ENCODE results near the gene TGFB1.
"Not testable (repeated sequence)": the region's sequence is repeated elsewhere in the genome, so short reads cannot be mapped to it uniquely, and the experiment has no call there.

TGFB1 gene

DNA sequence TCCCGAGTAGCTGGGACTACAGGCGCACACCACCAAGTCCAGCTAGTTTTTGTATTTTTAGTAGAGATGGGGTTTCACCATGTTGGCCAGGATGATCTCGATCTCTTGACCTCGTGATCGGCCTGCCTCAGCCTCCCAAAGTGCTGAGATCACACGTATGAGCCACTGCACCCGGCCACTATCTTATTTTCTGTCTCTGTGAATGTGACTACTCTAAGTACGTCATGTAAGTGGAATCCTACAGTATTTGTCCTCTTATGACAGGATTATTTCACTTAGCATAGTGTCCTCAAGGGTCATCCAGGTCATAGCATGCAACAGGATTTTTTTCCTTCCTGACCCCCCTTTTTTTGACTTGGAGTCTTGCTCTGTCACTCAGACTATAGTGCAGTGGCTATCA is 17.8 kb upstream of the TGFB1 start:
- TF ChIP-seq, protein P1, sequence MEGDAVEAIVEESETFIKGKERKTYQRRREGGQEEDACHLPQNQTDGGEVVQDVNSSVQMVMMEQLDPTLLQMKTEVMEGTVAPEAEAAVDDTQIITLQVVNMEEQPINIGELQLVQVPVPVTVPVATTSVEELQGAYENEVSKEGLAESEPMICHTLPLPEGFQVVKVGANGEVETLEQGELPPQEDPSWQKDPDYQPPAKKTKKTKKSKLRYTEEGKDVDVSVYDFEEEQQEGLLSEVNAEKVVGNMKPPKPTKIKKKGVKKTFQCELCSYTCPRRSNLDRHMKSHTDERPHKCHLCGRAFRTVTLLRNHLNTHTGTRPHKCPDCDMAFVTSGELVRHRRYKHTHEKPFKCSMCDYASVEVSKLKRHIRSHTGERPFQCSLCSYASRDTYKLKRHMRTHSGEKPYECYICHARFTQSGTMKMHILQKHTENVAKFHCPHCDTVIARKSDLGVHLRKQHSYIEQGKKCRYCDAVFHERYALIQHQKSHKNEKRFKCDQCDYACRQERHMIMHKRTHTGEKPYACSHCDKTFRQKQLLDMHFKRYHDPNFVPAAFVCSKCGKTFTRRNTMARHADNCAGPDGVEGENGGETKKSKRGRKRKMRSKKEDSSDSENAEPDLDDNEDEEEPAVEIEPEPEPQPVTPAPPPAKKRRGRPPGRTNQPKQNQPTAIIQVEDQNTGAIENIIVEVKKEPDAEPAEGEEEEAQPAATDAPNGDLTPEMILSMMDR (IDR thresholded peaks at IDR 0.05; ENCODE audit: low read depth, low read length, missing control alignments), result no peak
- H3K4me3 ChIP-seq (ENCODE audit: low read depth, low read length), result no peak overlapping the region
- DNase-seq (ENCODE audit: low read depth), result no peak
- in situ Hi-C loops (cut with HindIII; ENCODE audit: low sequenced_read_pairs), result no loop called here

DNA sequence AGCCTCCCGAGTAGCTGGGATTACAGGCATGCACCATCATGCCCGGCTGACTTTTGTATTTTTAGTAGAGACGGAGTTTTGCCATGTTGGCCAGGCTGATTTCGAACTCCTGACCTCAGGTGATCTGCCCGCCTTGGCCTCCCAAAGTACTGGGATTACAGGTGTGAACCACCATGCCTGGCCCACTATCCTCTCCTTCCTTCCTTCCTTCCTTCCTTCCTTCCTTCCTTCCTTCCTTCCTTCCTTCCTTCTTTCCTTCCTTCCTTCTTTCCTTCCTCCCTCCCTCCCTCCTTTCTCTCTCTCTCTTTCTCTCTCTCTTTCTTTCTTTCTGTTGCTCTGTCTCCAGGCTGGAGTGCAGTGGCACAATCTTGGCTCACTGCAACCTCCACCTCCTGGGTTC is 17.4 kb upstream of the TGFB1 start:
- H3K4me3 ChIP-seq (ENCODE audit: low read depth, low read length); in situ Hi-C loops (cut with HindIII; ENCODE audit: low sequenced_read_pairs); DNase-seq (ENCODE audit: low read depth): not testable (repeated sequence)

DNA sequence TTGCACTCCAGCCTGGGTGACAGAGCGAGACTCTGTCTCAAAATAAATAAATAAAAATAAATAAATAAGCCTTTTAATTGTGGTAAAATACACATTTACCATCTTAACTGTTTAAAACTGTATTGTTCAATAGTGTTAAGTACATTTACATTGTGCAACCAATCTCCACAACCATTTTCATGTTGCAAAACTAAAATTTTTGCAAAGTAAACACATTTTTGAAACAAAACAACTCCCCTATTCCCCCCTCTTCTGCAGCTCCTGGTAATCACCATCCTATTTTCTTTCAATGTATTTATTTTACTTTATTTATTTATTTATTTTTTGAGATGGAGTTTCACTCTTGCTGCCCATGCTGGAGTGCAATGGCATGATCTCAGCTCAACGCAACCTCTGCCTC is 16.0 kb upstream of the TGFB1 start:
- in situ Hi-C loops (cut with HindIII; ENCODE audit: low sequenced_read_pairs), result no loop called here
- no peak for DNase-seq (ENCODE audit: low read depth)
- no peak overlapping the region for H3K4me3 ChIP-seq (ENCODE audit: low read depth, low read length)
- TF ChIP-seq, protein P1 (IDR thresholded peaks at IDR 0.05; ENCODE audit: low read depth, low read length, missing control alignments), result no peak

DNA sequence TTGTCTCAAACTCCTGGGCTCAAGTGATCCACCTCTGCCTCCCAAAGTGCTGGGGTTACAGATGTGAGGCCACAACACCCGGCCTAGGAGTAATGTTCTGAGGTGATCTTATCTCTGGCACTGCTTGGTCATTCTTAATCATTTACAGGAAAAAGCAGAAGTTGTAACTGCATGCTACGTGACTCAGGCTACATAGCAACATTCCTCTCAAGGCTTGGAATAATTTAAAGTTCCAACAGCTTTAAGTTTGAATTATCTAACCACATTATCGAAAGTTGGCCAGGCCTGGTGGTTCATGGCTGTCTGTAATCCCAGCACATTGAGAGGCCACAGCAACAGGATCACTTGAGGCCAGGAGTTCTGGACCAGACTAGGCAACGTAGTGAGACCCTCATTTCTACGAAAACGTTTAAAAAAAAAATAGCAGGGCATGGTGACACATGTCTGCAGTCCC is 14.2 kb upstream of the TGFB1 start:
- TF ChIP-seq, protein P1 (IDR thresholded peaks at IDR 0.05; ENCODE audit: low read depth, low read length, missing control alignments), result no peak
- no peak overlapping the region for H3K4me3 ChIP-seq (ENCODE audit: low read depth, low read length)
- DNase-seq (ENCODE audit: low read depth), result peak; percentile 83
- in situ Hi-C loops (cut with HindIII; ENCODE audit: low sequenced_read_pairs), result no loop called here

DNA sequence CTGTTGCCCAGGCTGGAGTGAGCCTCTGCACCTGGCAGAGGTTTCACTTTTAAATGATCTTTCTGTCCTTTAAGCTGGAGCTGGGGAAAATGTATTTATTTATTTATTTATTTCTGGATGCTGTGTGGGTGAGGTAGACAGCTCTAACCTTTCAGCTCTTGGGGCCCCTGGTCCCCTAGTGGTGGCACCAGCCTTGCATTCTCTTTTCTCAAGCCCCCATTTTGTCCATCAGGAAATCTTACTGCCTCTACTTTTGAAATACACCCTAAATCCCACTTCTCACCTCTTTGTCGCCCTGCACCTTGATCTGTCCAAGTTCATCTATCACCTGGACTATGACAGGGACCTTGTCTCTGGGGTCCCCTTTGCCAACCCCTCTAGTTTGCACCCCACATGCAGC is 12.4 kb upstream of the TGFB1 start:
- in situ Hi-C loops (cut with HindIII; ENCODE audit: low sequenced_read_pairs), result no loop called here
- DNase-seq (ENCODE audit: low read depth), result no peak
- TF ChIP-seq, protein P1 (IDR thresholded peaks at IDR 0.05; ENCODE audit: low read depth, low read length, missing control alignments), result peak; percentile 25
- H3K4me3 ChIP-seq (ENCODE audit: low read depth, low read length), result no peak overlapping the region

DNA sequence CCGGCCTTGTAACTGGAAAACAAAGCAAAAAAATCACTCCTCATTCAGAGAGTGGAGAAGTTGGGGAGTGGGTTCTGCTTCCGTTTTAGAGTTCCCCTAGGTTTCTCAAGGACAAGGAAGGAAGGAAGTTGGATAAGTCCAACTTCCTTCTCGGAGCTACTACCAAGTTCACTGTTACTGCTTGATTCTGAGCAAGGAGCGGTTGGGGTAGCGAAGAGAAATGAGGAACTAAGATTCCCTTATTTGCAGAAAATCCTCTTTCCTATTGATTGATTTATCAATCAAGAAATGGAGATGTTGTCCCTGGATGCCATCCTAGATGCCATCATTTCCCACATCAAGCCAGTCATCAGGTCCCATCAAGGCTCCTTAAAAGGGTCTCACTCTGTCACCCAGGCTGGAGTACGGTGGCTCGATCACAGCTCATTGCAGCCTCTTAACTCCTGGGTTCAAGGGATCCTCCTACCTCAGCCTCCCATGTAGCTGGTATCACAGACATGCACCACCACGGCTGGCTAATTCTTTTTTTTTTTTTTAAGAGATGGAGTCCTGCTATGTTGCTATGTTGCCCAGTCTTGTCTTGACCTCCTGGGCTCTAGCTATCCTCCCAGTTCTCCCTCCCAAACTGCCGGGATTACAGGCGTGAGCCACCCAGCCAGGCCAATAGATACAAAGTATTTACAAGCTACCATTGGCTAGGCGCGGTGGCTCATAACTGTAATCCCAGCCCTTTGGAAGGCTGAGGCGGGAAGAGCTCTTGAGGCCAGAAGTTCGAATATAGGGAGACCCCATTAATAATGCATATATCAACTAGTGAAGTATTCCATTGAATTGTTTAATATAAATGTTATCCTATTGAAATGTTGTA is 11.0 kb upstream of the TGFB1 start:
- no peak for DNase-seq (ENCODE audit: low read depth)
- H3K4me3 ChIP-seq (ENCODE audit: low read depth, low read length), result peak overlapping the region; percentile 65
- in situ Hi-C loops (cut with HindIII; ENCODE audit: low sequenced_read_pairs), result no loop called here
- TF ChIP-seq, protein P1 (IDR thresholded peaks at IDR 0.05; ENCODE audit: low read depth, low read length, missing control alignments), result no peak

DNA sequence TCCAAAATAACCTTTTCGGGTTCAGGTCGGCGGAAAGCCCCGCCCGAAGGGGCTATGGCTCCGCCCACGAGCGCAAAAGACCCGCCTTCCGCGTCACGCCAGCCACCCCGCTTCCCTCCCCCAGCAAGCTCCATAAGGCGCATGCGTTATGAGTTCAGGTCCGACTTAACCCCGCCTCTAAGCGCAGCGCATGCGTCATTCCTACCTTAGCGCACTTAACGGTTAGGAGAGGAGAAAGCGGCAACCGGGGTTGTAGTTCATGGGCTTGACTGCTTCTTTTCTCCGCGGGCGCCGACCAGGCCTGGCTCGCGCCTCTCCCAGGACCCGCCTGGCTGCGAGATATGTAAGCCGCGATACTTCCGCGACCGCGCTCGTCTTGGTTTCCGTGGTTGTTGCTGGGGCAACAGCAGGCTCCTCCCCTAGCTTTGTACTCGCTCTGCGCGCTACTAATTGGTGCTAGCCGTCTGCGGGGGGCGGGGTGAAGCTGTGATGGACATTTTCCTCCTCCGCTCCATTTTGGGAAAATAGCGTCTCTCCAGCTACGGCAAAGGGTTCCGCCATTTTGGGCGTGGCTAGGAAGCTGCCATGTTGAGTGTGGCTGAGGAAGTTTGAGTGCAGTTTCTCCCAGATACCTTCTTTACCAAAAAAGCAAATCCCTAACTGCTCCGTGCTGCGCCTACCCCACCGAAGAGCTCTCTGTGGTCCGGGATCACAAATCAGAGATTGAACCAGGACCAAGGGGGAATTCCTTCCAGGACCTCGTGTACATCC is 10.2 kb upstream of the TGFB1 start, which contains the start of gene B9D2:
B9D2 (minus strand) TSS at position 397 of the 771 bp plus-strand sequence. CDS start 630 bp downstream, outside the sequence.
- TF ChIP-seq, protein P1 (IDR thresholded peaks at IDR 0.05; ENCODE audit: low read depth, low read length, missing control alignments), result no peak
- peak within 1 kb of the TSS; percentile 65 for H3K4me3 ChIP-seq (ENCODE audit: low read depth, low read length)
- peak; percentile 96 for DNase-seq (ENCODE audit: low read depth)
- in situ Hi-C loops (cut with HindIII; ENCODE audit: low sequenced_read_pairs), result no loop called here

Measured in astrocyte of the cerebellum (primary cell).